Heart right ventricle (tissue), 16 donors: ENCODE results near the gene FMN2. TPM values are rescaled to one million over a fixed set of nuclear protein-coding genes. Genes with fewer than 3 reads are reported as not detected.

ENCODE experiments used
- ATAC-seq, 8 donors: fragments of 200-7000 bp; cut with Tn5 transposase; one replicate each; pipeline ENCODE4 v1.9.1; 2020; ENCODE audit warnings: mild to moderate bottlenecking in 8 of 8, moderate library complexity in 8 of 8, moderate number of reproducible peaks in 1 of 8
- DNase-seq, 2 donors: peaks; one replicate each; pipeline ENCODE4 v3.0.0-alpha.2; 2020
- H3K27ac ChIP-seq, 10 donors: fragments of 200-600 bp; sonication (generic) in 2 of 10; one replicate each; pipeline versions ENCODE4 v1.5.0 to v1.8.0; 2020 to 2022; ENCODE audit warnings: mild to moderate bottlenecking in 3 of 10
- H3K27me3 ChIP-seq, 7 donors: fragments of 200-600 bp; one replicate each; pipeline ENCODE4 v1.8.0; 2021 to 2022; ENCODE audit warnings: mild to moderate bottlenecking in 2 of 7
- H3K36me3 ChIP-seq, 9 donors: fragments of 200-600 bp; sonication (generic) in 1 of 9; one replicate each; pipeline versions ENCODE4 v1.5.0 to v1.8.0; 2020 to 2022; ENCODE audit warnings: mild to moderate bottlenecking in 2 of 9
- H3K4me1 ChIP-seq, 9 donors: fragments of 200-600 bp; sonication (generic) in 1 of 9; one replicate each; pipeline versions ENCODE4 v1.5.0 to v1.8.0; 2020 to 2022; ENCODE audit warnings: mild to moderate bottlenecking in 4 of 9
- H3K4me3 ChIP-seq, 10 donors: fragments of 200-600 bp; sonication (generic) in 2 of 10; one replicate each; pipeline versions ENCODE4 v1.5.0 to v1.8.0; 2020 to 2022; ENCODE audit warnings: mild to moderate bottlenecking in 7 of 10, moderate library complexity in 2 of 10
- H3K9me3 ChIP-seq, 11 donors: fragments of 200-600 bp in 10 of 11; sonication (generic) in 2 of 11; one replicate each; pipeline versions ENCODE4 v1.5.0 to v1.8.0; 2013 to 2022; ENCODE audit warnings: mild to moderate bottlenecking in 2 of 11, control low read depth in 1 of 11, moderate library complexity in 1 of 11
- WGBS, 2 donors: extraction: QIAGEN DNeasy Blood & Tissue Kit; methylation state at CpG; one replicate each; pipeline ENCODE4 v1.1.7; 2013; ENCODE audit warnings: inconsistent platforms in 1 of 2; 5-methylcytosine and 5-hydroxymethylcytosine counted together
- intact Hi-C, 10 donors: fragments of 100-400 bp; cut with DNase I; formaldehyde crosslinking; loops; one replicate each; pipeline versions ENCODE4 v1.11.1 to v1.14.2; 2022
- polyA plus RNA-seq, 2 donors: library from polyadenylated mRNA; stranded (reverse); fragments of 200-250 nt; gene quantifications; one replicate each; pipeline ENCODE4 v1.2.3, GENCODE V29; 2013
- total RNA-seq, 10 donors: library from RNA; stranded (reverse); fragmentation: NEBNext Ultra II Directional in 3 of 10; extraction: Animal tissue kit (Norgen Biotek cat#: 25700) in 3 of 10; gene quantifications; one replicate each; pipeline versions ENCODE4 v1.2.1 to v1.2.4, GENCODE V29; 2021 to 2023
- TF ChIP-seq, protein P1 (sequence below), 9 donors: fragments of 200-600 bp; sonication (generic) in 2 of 9; IDR thresholded peaks; one replicate each; pipeline versions ENCODE4 v1.5.0 to v1.8.0; 2021 to 2022; ENCODE audit warnings: antibody characterized with exemption in 9 of 9, mild to moderate bottlenecking in 5 of 9, moderate library complexity in 1 of 9
- donor health status: Arrhythmogenic right ventricular cardiomyopathy.
- donor health status: ischemic (EF 13 %, LVEDD 7.1; RV severe dilation, severe dysfunction).
- donor health status: healthy with polysubstance abuse.
- donor health status: DM: no; HTN: yes; CAD: no.
- donor health status: DM: no; HTN: no; CAD: no.
- donor health status: ischemic (EF 25% LVEDD 6.9; RV normal size, moderate dysfunction).
- donor health status: ischemic (EF 25% LVEDD 5.7; RV mildly dilated, moderate dysfunction).
- donor health status: healthy.
- donor health status: DM: yes; HTN: yes; CAD: no.
- donor health status: Ischemic cardiomyopathy.
- donor health status: ischemic (EF 35%, LVEDD 5.7; RV mildly dilated, moderate dysfunction).
- donor health status: nonischemic (EF 11% LVEDD 7.7; RV severe dilation, severe dysfunction).
- donor health status: DM: yes; HTN: yes; CAD: no.
- donor health status: PGD.
- donor health status: ischemic (EF 29% LVEDD 5.4; RV normal size, mild dysfunction).
- donor health status: nonischemic (EF 23%, LVEDD 6.1; RV moderate dilation, normal function).

Gene FMN2
- total and polyA plus RNA-seq, 12 donors: 0.03 to 0.70 (median 0.12) TPM; not detected in 9

DNA sequence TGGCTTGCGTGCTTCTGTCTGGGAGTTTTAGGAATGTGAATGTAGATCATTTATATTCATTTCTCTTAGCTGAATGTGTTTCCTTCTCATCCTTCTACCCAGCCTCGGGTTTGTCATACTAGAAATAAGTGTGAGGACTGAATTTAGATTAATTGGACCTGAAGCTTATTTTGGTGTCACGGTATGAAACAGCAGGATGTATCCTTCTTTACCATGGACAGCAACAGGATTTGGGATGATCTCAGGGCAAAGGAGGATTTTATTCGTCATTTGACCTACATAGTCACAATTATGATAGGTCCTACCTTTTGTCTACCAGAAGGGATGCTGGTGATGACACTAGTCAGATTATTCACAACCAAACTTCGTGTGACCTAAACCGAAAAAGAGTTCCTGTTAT, 127.4 kb downstream of the FMN2 start:
- Histone ChIP-seq H3K27ac (no peak overlapping the region), H3K27me3 (no peaks in the 10 kb centered on the region), H3K9me3 (peaks cover 0 to 19% (median 0%) of the 10 kb centered on the region in 11 donors), H3K4me1 (no peaks in the 10 kb centered on the region), H3K36me3 (no peaks in the 10 kb centered on the region), H3K4me3 (no peak overlapping the region)
- ATAC-seq: no peak
- TF ChIP-seq, protein P1, sequence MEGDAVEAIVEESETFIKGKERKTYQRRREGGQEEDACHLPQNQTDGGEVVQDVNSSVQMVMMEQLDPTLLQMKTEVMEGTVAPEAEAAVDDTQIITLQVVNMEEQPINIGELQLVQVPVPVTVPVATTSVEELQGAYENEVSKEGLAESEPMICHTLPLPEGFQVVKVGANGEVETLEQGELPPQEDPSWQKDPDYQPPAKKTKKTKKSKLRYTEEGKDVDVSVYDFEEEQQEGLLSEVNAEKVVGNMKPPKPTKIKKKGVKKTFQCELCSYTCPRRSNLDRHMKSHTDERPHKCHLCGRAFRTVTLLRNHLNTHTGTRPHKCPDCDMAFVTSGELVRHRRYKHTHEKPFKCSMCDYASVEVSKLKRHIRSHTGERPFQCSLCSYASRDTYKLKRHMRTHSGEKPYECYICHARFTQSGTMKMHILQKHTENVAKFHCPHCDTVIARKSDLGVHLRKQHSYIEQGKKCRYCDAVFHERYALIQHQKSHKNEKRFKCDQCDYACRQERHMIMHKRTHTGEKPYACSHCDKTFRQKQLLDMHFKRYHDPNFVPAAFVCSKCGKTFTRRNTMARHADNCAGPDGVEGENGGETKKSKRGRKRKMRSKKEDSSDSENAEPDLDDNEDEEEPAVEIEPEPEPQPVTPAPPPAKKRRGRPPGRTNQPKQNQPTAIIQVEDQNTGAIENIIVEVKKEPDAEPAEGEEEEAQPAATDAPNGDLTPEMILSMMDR (IDR thresholded peaks at IDR 0.05): no peak
- DNase-seq: no peak
- WGBS, 2 donors: 62 to 66% methylated on average over 6 of the region's 6 CpGs
- intact Hi-C loops: no loop called here

DNA sequence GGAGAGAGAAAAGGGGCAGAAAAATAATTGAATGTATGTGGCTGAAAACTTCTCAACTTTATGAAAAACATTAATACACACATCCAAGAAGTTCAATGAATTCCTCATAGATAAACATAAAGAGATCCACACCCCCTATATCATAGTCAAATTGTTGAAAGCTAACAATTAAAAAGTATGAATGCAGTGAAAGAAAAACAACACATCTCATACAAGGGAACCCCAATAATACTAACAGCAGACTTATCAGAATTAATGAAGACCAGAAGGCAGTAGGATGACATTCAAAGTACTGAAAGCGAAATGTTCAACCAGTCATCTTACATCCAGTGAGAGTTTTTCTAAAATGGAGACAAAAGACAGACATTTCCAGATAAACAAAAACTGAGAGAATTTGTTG, 134.4 kb downstream of the FMN2 start:
- Histone ChIP-seq H3K4me1 (no peaks in the 10 kb centered on the region), H3K9me3 (peaks cover 0 to 54% (median 14%) of the 10 kb centered on the region in 11 donors), H3K36me3 (no peaks in the 10 kb centered on the region), H3K27me3 (no peaks in the 10 kb centered on the region), H3K4me3 (no peak overlapping the region), H3K27ac (no peak overlapping the region)
- ATAC-seq (no peak), DNase-seq (no peak)
- TF ChIP-seq, protein P1 (IDR thresholded peaks at IDR 0.05): no peak
- 72 to 76% methylated on average over 1 of the region's 1 CpG for WGBS, 2 donors
- intact Hi-C loops: no loop called here

DNA sequence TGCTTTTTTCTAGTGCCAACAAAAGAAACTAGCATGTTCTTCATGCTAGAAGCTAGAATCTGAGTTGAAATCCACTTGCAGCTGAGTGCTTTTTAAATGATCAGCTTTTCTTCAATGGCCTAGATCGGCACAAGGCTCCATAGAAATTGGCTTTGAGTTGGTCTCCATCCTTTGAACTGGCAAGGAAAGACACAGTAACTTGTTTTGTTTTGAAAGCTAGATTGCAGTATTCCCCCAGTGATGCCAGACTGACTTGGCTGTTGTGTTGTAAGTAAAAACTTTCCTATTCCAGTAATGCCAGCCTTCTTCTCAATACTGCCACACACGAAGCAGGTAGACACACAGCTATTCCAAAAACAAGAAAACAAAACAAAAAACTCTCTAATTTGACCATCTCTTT, 139.1 kb downstream of the FMN2 start:
- TF ChIP-seq, protein P1 (IDR thresholded peaks at IDR 0.05): no peak
- no peak overlapping the region for H3K27ac ChIP-seq
- no peak for ATAC-seq
- H3K4me3 ChIP-seq: no peak overlapping the region
- H3K27me3 ChIP-seq: no peaks in the 10 kb centered on the region
- DNase-seq: no peak
- 74 to 79% methylated on average over 2 of the region's 2 CpGs for WGBS, 2 donors
- no peaks in the 10 kb centered on the region for H3K4me1 ChIP-seq
- H3K36me3 ChIP-seq: no peaks in the 10 kb centered on the region
- peaks cover 0 to 22% (median 10%) of the 10 kb centered on the region in 11 donors for H3K9me3 ChIP-seq
- intact Hi-C loops: no loop called here

DNA sequence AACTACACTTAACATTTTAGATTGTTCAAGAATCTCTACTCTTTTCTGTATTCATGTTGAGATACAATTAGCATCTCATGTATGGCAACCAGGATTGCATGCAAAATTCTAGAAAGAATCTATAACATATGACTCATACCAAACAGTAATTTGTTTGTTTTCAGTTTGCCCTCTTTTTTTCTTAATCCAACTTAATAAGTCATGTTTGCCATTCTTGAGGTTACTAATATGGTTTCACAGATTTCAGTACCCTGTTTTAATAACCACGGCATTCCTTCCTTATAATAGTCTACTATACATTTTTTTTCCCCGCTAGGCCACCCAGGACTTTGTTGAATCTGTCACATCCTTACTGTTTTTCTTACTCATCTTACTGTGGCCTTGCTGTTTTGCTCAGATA, 140.8 kb downstream of the FMN2 start:
- no peak overlapping the region for H3K27ac ChIP-seq
- H3K9me3 ChIP-seq: peaks cover 0 to 4% (median 0%) of the 10 kb centered on the region in 11 donors
- no peak for DNase-seq
- ATAC-seq: no peak
- intact Hi-C loops: no loop called here
- H3K4me3 ChIP-seq: no peak overlapping the region
- 87 to 96% methylated on average over 2 of the region's 2 CpGs for WGBS, 2 donors
- TF ChIP-seq, protein P1 (IDR thresholded peaks at IDR 0.05): no peak
- H3K36me3 ChIP-seq: no peaks in the 10 kb centered on the region
- no peaks in the 10 kb centered on the region for H3K27me3 ChIP-seq
- no peaks in the 10 kb centered on the region for H3K4me1 ChIP-seq
